Neutrophil (primary cell): Measurements from ENCODE around the gene GDF2.

Experiments
- H3K27ac ChIP-seq: fragments of 200-600 bp; sonication (generic); 2 replicates; pipeline ENCODE4 v1.5.1; 2016; ENCODE audit warnings: mild to moderate bottlenecking, moderate library complexity
- H3K27me3 ChIP-seq: fragments of 200-600 bp; sonication (generic); 2 replicates; pipeline ENCODE4 v1.6.0; 2016; ENCODE audit warnings: mild to moderate bottlenecking
- H3K36me3 ChIP-seq: fragments of 200-600 bp; sonication (generic); 2 replicates; pipeline ENCODE4 v1.5.1; 2017
- H3K4me1 ChIP-seq, 2 experiments: fragments of 200-600 bp in 1 of 2; sonication (generic) in 1 of 2; 1 replicate in 1 of 2; 2 replicates in 1 of 2; pipeline versions ENCODE4 v1.5.1 to v1.6.1; 2013 to 2016; ENCODE audit warnings: low read depth in 1 of 2, low read length in 1 of 2, mild to moderate bottlenecking in 1 of 2, moderate library complexity in 1 of 2; ENCODE audit not compliant: control insufficient read depth in 1 of 2, insufficient read depth in 1 of 2
- H3K4me3 ChIP-seq, 2 experiments: fragments of 200-600 bp in 1 of 2; sonication (generic) in 1 of 2; 1 replicate in 1 of 2; 2 replicates in 1 of 2; pipeline ENCODE4 v1.5.1; 2013 to 2016; ENCODE audit warnings: low read depth in 1 of 2, low read length in 1 of 2, mild to moderate bottlenecking in 1 of 2, moderate library complexity in 1 of 2
- H3K9me3 ChIP-seq: fragments of 200-600 bp; sonication (generic); 2 replicates; pipeline ENCODE4 v1.5.1; 2016
- CTCF ChIP-seq: fragments of 200-600 bp; sonication (generic); IDR thresholded peaks from 2 replicates; pipeline ENCODE4 v1.5.1; 2016; ENCODE audit warnings: antibody characterized with exemption

Gene GDF2

GRCh38 chr10:47323087-47323486 is 833 bp downstream of the GDF2 start:
- Histone ChIP-seq H3K27ac (no peak overlapping the region), H3K27me3 (peaks cover 4% of the 10 kb centered on the region), H3K36me3 (no peaks in the 10 kb centered on the region), H3K4me1 (no peaks in the 10 kb centered on the region), H3K4me3 (no peak overlapping the region), H3K9me3 (no peaks in the 10 kb centered on the region)
- TF ChIP-seq CTCF = no peak

GRCh38 chr10:47323636-47324296 is 1.5 kb downstream of the GDF2 start:
- Histone ChIP-seq H3K9me3 (no peaks in the 10 kb centered on the region), H3K27ac (no peak overlapping the region), H3K36me3 (no peaks in the 10 kb centered on the region), H3K4me1 (no peaks in the 10 kb centered on the region), H3K4me3 (no peak overlapping the region), H3K27me3 (peaks cover 4% of the 10 kb centered on the region)
- no peak for TF ChIP-seq CTCF

GRCh38 chr10:47325303-47326291 is 3.3 kb downstream of the GDF2 start:
- no peaks in the 10 kb centered on the region for H3K4me1 ChIP-seq

GRCh38 chr10:47326306-47326926 is 4.2 kb downstream of the GDF2 start:
- H3K4me1 ChIP-seq = no peaks in the 10 kb centered on the region
- no peak overlapping the region for H3K4me3 ChIP-seq
- no peak overlapping the region for H3K27ac ChIP-seq
- H3K36me3 ChIP-seq = no peaks in the 10 kb centered on the region
- no peaks in the 10 kb centered on the region for H3K27me3 ChIP-seq
- no peaks in the 10 kb centered on the region for H3K9me3 ChIP-seq
- TF ChIP-seq CTCF = no peak

More at GRCh38 chr10:47325303-47326291, 3.3 kb downstream of the GDF2 start:
- Histone ChIP-seq H3K9me3 (no peaks in the 10 kb centered on the region), H3K27me3 (peaks cover 4% of the 10 kb centered on the region), H3K27ac (no peak overlapping the region), H3K4me3 (no peak overlapping the region), H3K36me3 (no peaks in the 10 kb centered on the region)
- no peak for TF ChIP-seq CTCF

GRCh38 chr10:47326927-47327330 is 4.7 kb downstream of the GDF2 start:
- H3K27me3 ChIP-seq = no peaks in the 10 kb centered on the region
- no peak for TF ChIP-seq CTCF
- no peak overlapping the region for H3K27ac ChIP-seq
- H3K4me1 ChIP-seq = no peaks in the 10 kb centered on the region
- H3K36me3 ChIP-seq = no peaks in the 10 kb centered on the region
- H3K4me3 ChIP-seq = no peak overlapping the region
- no peaks in the 10 kb centered on the region for H3K9me3 ChIP-seq
